Brain microvascular endothelial cell (primary cell): ENCODE measurements around the gene GBGT1.

ENCODE experiments used
- DNase-seq: peaks from one replicate; pipeline ENCODE4 v3.0.0-alpha.2; 2020
- H3K27ac ChIP-seq: fragments of 250-450 bp; sonication (Bioruptor Pico); 2 replicates; pipeline ENCODE4 v1.5.1; 2020; ENCODE audit warnings: mild to moderate bottlenecking, moderate library complexity
- H3K27me3 ChIP-seq: fragments of 250-450 bp; sonication (Bioruptor Pico); replicated peaks from 2 replicates; pipeline ENCODE4 v1.5.1; 2020; ENCODE audit warnings: mild to moderate bottlenecking
- H3K36me3 ChIP-seq: fragments of 250-450 bp; sonication (Bioruptor Pico); replicated peaks from 2 replicates; pipeline ENCODE4 v1.5.1; 2020; ENCODE audit warnings: mild to moderate bottlenecking
- H3K4me3 ChIP-seq: 2 replicates; pipeline ENCODE4 v1.5.1; 2011; ENCODE audit warnings: low read depth, mild to moderate bottlenecking, control low read depth, low read length, moderate library complexity
- CTCF ChIP-seq: IDR thresholded peaks from 2 replicates; pipeline ENCODE4 v1.5.1; 2011; ENCODE audit warnings: low read depth, mild to moderate bottlenecking, moderate library complexity, low read length, control low read depth, inconsistent platforms; ENCODE audit errors: missing control alignments
- in situ Hi-C: cut with HindIII; loops from 2 replicates; pipeline ENCODE4 v1.10.0; 2017; ENCODE audit warnings: low sequenced_read_pairs, low pct_ligation_motif_present

The GBGT1 gene

DNA sequence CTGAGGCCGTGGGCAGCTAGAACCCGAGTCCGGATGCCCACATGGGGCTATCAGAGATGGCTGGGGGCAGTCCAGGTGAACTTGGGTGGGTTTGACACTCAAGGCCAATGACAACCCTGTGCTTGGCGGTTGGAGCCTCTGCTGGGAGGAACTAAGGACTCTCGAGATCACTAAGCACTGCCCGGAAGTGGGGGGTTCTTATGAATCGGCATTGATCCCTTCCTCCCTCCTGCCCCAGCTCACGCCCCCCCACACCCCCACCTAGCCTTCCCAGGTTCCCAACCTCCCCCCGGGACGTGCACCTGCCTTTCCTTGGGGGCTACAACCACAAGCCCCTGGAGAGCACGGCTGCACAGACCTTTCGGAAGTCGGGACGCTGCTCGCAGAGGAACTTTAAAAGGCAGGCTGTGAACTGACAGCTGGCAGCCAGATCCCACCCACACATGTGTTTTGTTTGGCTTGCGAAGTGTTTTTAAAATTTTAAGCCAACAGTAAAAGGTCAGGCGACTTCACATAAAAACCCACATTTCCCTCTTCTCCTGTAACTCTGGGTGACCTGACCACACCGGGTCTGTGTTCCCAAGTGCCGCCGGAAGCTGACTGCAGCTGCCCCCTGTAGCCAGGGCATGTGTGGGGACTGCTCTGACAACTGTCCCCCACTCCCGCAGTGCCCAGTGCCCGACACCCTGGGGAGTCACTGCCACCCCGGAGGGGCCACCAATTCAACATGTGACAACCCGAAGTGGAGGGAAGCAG is 37.6 kb downstream of the GBGT1 start:
- in situ Hi-C loops = loop anchor here (25.0 kb wide), 1 partner anchor 89 kb away; the partner anchor contains the start of gene GTF3C5
- peak; percentile 59 for DNase-seq
- no peak for TF ChIP-seq CTCF
- Histone ChIP-seq H3K27me3 (no peaks in the 10 kb centered on the region), H3K4me3 (peak overlapping the region; percentile 32), H3K36me3 (no peaks in the 10 kb centered on the region), H3K27ac (no peak overlapping the region)

GRCh38 chr9:133124907-133125275 is 38.8 kb downstream of the GBGT1 start:
- DNase-seq = no peak
- TF ChIP-seq CTCF = no peak
- no peaks in the 10 kb centered on the region for H3K27me3 ChIP-seq
- no peak overlapping the region for H3K27ac ChIP-seq
- in situ Hi-C loops = loop anchor here (25.0 kb wide), 1 partner anchor 88 kb away; the partner anchor contains the start of gene GTF3C5
- H3K4me3 ChIP-seq = no peak overlapping the region
- no peaks in the 10 kb centered on the region for H3K36me3 ChIP-seq

DNA sequence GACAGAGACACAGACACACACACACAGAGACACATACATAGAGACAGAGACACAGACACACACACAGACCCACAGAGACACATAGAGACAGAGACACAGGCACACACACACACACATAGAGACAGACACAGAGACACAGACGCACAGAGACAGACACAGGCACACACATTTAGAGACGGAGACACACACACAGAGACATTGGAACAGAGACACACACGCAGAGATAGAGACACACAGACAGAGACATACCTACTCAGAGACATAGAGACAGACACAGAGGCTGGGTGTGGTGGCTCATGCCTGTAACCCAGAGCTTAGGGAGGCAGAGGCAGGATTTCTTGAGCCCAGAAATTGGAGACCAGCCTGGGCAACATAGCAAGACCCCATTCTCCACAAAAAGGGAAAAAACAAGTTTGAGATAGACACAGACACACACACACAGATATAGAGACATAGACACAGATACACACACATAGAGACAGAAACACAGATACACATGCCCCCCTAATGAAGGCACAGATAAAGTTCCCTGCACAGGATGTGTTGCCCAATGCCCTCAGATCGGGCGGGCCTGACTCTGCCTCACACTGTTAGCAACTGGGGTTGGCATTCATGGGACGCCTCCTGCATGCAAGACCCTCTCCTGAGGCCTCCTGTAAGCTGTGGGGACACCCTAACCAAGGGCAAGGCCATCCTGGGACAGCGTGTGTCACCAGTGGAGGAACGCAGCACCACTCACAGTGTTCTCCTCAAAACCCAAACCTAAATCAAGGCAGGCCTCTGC is 39.4 kb downstream of the GBGT1 start:
- Histone ChIP-seq H3K27me3 (no peaks in the 10 kb centered on the region), H3K27ac (no peak overlapping the region), H3K36me3 (no peaks in the 10 kb centered on the region), H3K4me3 (no peak overlapping the region)
- TF ChIP-seq CTCF = no peak
- DNase-seq = no peak
- in situ Hi-C loops = no loop called here

DNA sequence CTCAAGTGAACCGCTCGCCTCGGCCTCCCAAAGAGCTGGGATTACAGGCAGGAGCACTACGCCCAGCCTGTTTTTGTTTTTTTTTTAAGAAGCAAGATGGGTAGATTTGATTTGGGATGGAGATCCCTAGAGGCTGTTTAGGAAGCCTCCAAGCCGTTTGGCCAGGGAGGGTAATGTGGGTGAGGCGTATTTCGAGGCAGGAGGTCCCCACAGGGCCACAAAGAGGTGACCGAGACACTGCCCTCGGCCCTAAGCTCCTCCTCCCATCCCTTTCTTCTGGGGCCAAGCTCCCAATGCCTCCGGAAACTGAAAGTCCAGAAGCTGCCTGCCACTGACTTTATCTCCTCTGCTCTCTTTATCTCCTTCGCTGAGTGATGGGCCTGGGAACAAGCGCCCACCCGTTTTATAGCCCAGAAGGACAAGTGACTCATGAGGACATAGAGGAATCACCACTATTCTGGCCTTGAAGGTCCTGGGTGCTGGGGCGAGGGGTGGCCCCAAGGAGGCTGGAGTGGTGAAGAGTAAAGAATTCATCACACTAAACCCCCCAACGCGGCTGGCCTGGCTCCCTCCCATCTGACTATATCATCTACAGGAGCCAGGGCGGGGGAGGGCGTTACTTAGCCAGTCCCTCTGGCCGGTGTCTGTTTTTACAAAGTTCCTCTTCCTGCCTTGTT is 40.6 kb downstream of the GBGT1 start:
- Histone ChIP-seq H3K4me3 (no peak overlapping the region), H3K27ac (no peak overlapping the region), H3K36me3 (no peaks in the 10 kb centered on the region), H3K27me3 (no peaks in the 10 kb centered on the region)
- DNase-seq = peak; percentile 38
- in situ Hi-C loops = no loop called here
- no peak for TF ChIP-seq CTCF

DNA sequence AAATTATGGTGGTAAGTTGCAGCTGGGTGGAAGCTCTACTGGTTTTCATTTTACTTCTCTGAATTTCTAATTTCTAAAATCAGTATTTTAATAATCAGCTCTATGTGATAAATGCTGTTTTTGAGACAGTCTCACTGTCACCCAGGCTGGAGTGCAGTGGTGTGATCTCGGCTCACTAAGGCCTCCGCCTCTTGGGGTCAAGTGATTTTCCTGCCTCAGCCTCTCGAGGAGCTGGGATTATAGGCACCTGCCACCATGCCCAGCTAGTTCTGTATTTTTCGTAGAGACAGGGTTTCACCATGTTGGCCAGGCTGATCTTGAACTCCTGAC is 41.1 kb downstream of the GBGT1 start:
- Histone ChIP-seq H3K27me3 (no peaks in the 10 kb centered on the region), H3K4me3 (no peak overlapping the region), H3K27ac (no peak overlapping the region), H3K36me3 (no peaks in the 10 kb centered on the region)
- TF ChIP-seq CTCF = no peak
- in situ Hi-C loops = no loop called here
- no peak for DNase-seq
